Measurements from ENCODE around the gene GEMIN4. TPM values are rescaled to one million over a fixed set of nuclear protein-coding genes. Genes with fewer than 3 reads are reported as not detected.

Gene GEMIN4
- total RNA-seq, 2 experiments from 2014 or later: 40.2 to 53.6 TPM

DNA sequence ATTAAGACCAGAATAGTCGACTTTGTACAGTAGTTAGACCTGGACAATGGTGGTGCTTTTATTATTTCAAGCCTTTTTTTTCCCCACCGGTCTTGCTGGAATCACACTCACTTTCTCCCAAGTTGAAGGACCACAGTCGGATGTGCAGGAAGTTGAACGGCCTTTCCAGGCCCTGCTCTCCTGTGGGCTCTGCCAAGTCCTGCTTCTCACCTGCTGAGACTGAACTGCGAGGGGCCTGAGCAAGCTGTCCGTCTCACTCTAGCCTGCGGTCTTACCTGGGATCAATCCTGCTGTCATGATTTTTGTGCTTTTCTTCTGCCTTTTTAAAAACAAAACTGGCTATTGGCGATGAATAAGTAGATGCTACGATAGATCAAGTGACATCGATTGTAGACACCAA, 18.3 kb downstream of the GEMIN4 start:
- Histone ChIP-seq H3K79me2 (ENCODE audit: insufficient read depth, low read depth, low read length) (no peaks in the 10 kb centered on the region), H3K4me2 (ENCODE audit: low read length) (peak overlapping the region; percentile 70; the same call in 1 of the 2 replicates), H3K9me3 (ENCODE audit: low read length) (no peaks in the 10 kb centered on the region), H3K9me2 (ENCODE audit: insufficient read depth, low read length) (no peaks in the 10 kb centered on the region), H4K20me1 (ENCODE audit: insufficient read depth, low read length) (peaks cover 5% of the 10 kb centered on the region; the same call in 1 of the 2 replicates), H3K36me3 (ENCODE audit: insufficient read depth, low read length) (peaks cover 13% of the 10 kb centered on the region), H3K27ac (ENCODE audit: low read depth, low read length, poor library complexity, severe bottlenecking) (no peak overlapping the region), H3K4me1 (ENCODE audit: insufficient read depth, low read length, poor library complexity, severe bottlenecking) (no peaks in the 10 kb centered on the region), H2AFZ (ENCODE audit: low read length) (no peak overlapping the region), H3K4me3 (ENCODE audit: low read depth, low read length, poor library complexity, severe bottlenecking) (no peak overlapping the region)
- DNase-seq (ENCODE audit: low spot score): no peak
- ChIA-PET CTCF (ENCODE audit: unreplicated experiment) (no interaction called here), POLR2A (no interaction called here)
- BruUV-seq (replicated peaks): TSS peak; percentile 66
- intact Hi-C loops (cut with micrococcal nuclease; ENCODE audit: unreplicated experiment): no loop called here
- TF ChIP-seq, protein P1, sequence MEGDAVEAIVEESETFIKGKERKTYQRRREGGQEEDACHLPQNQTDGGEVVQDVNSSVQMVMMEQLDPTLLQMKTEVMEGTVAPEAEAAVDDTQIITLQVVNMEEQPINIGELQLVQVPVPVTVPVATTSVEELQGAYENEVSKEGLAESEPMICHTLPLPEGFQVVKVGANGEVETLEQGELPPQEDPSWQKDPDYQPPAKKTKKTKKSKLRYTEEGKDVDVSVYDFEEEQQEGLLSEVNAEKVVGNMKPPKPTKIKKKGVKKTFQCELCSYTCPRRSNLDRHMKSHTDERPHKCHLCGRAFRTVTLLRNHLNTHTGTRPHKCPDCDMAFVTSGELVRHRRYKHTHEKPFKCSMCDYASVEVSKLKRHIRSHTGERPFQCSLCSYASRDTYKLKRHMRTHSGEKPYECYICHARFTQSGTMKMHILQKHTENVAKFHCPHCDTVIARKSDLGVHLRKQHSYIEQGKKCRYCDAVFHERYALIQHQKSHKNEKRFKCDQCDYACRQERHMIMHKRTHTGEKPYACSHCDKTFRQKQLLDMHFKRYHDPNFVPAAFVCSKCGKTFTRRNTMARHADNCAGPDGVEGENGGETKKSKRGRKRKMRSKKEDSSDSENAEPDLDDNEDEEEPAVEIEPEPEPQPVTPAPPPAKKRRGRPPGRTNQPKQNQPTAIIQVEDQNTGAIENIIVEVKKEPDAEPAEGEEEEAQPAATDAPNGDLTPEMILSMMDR (conservative IDR thresholded peaks at IDR 0.05; ENCODE audit: low read length): no peak
- TF ChIP-seq EZH2phosphoT487 (IDR thresholded peaks at IDR 0.05; ENCODE audit: borderline replicate concordance, low read depth, low read length): no peak

DNA sequence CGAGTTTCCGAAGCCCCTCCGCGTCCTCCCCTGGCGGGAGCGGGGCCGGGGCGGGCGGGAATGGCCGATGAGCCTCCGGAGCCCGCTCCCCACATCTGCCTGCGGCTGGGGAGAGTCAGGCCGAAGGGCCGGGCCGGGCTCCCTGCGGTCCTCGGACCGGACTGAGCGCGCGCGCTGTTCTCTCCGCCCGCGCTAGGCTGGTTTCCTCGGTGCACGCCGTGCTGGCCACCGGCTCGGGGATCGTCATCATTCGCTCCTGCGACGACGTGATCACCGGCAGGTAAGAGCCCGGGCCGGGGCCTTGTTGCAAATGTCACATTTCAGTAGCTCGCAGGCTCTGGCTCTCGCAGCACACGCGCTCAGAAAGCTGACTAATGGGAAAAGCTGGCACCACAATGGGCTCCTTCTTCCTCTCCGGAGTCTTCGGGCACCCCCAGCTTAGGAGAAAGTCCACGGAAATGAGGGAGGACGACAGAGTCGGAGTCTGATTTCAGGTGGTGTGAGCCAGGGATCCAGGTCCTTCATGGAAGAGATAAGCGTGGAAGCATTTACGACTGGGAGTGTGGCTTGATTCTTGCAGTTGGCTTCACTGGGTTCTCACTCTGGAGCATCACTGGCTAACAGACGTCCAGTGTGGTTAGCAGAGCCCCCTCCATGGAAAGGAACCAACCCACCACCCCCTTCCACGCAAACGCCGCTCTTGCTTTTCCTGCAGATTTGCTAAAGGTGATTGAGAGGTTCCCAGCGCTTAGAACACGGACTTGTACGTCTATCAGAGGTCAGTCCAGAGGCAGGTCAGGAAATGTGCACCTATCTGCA, 19.0 kb downstream of the GEMIN4 start:
- POLR2A ChIA-PET: no interaction called here
- Histone ChIP-seq H4K20me1 (ENCODE audit: insufficient read depth, low read length) (peaks cover 5% of the 10 kb centered on the region; the same call in 1 of the 2 replicates), H3K9me3 (ENCODE audit: low read length) (no peaks in the 10 kb centered on the region), H3K36me3 (ENCODE audit: insufficient read depth, low read length) (peaks cover 8% of the 10 kb centered on the region), H3K79me2 (ENCODE audit: insufficient read depth, low read depth, low read length) (no peaks in the 10 kb centered on the region), H3K27ac (ENCODE audit: low read depth, low read length, poor library complexity, severe bottlenecking) (no peak overlapping the region), H2AFZ (ENCODE audit: low read length) (0 out of 2 replicates have a peak overlapping the region, but pooled peaks have one; percentile 49), H3K4me3 (ENCODE audit: low read depth, low read length, poor library complexity, severe bottlenecking) (peak overlapping the region; percentile 69), H3K4me1 (ENCODE audit: insufficient read depth, low read length, poor library complexity, severe bottlenecking) (no peaks in the 10 kb centered on the region), H3K9me2 (ENCODE audit: insufficient read depth, low read length) (no peaks in the 10 kb centered on the region), H3K4me2 (ENCODE audit: low read length) (peak overlapping the region; percentile 70)
- TF ChIP-seq, protein P1 (conservative IDR thresholded peaks at IDR 0.05; ENCODE audit: low read length): no peak
- 0 out of 2 replicates have a peak, but pooled peaks have one; percentile 38 for TF ChIP-seq EZH2phosphoT487 (IDR thresholded peaks at IDR 0.05; ENCODE audit: borderline replicate concordance, low read depth, low read length)
- CTCF ChIA-PET (ENCODE audit: unreplicated experiment): no interaction called here
- no TSS peak for BruUV-seq (replicated peaks)
- intact Hi-C loops (cut with micrococcal nuclease; ENCODE audit: unreplicated experiment): no loop called here
- DNase-seq (ENCODE audit: low spot score): peak; percentile 24
